ENCODE results near the gene PAX3.

Gene PAX3

DNA sequence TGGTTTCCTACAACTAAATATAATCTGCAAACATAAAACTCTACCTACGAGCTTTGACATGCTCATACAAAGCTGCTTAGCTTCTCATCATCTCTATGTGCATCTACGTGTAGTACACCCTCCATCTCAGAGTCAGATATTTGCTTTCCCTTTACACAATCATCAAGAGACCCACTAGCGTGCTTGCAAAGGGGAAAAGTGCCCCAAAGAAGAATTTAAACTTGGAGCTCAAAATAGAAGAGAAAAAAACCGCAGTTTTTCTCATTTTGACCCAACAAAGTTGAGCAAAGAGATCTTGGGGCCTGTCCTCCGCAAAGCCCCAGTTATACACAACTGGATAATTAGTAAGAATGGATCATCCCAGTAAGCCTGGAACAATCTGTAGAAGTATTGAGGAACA is 104.1 kb downstream of the PAX3 start:
- in situ Hi-C loops (cut with HindIII; ENCODE audit: low sequenced_read_pairs): no loop called here

DNA sequence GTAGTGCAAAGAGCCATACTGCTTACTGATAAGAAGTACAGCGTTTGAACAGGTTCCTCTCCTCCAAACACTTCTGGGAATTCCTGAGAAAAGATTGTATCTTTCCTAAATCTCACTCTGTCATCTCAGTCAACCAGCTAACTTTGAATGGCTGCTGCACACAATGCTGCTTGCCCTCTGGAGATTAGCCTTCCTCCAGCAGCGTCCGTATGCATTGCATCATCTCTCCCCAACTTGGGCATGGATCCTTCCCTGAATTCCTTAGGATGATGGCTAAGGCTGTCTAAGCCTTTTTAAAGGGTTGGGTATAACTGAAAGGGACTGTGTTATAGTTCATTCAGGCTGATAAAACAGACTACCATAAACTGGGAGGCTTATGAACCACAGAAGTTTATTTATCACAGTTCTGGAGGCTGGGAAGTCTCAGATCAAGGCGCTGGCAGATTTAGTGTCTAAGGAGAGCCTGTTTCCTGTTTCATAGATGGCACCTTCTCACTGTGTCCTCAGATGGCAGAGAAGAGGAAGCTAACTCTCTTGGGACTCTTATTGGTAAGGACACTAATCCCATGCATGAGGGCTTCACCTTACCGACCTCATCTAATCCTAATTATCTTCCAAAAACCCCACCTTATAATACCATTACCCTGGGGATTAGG is 105.3 kb downstream of the PAX3 start:
- DNase-seq (ENCODE audit: low read depth, low spot score): no peak
- H3K4me3 ChIP-seq (ENCODE audit: low read depth, low read length): no peak overlapping the region
- in situ Hi-C loops (cut with HindIII; ENCODE audit: low sequenced_read_pairs): no loop called here
- TF ChIP-seq, protein P1, sequence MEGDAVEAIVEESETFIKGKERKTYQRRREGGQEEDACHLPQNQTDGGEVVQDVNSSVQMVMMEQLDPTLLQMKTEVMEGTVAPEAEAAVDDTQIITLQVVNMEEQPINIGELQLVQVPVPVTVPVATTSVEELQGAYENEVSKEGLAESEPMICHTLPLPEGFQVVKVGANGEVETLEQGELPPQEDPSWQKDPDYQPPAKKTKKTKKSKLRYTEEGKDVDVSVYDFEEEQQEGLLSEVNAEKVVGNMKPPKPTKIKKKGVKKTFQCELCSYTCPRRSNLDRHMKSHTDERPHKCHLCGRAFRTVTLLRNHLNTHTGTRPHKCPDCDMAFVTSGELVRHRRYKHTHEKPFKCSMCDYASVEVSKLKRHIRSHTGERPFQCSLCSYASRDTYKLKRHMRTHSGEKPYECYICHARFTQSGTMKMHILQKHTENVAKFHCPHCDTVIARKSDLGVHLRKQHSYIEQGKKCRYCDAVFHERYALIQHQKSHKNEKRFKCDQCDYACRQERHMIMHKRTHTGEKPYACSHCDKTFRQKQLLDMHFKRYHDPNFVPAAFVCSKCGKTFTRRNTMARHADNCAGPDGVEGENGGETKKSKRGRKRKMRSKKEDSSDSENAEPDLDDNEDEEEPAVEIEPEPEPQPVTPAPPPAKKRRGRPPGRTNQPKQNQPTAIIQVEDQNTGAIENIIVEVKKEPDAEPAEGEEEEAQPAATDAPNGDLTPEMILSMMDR (IDR thresholded peaks at IDR 0.05; ENCODE audit: low read depth, low read length): no peak

More for the DNA sequence above, 104.1 kb downstream of the PAX3 start:
- DNase-seq (ENCODE audit: low read depth, low spot score): no peak
- no peak overlapping the region for H3K4me3 ChIP-seq (ENCODE audit: low read depth, low read length)
- TF ChIP-seq, protein P1 (IDR thresholded peaks at IDR 0.05; ENCODE audit: low read depth, low read length): no peak

DNA sequence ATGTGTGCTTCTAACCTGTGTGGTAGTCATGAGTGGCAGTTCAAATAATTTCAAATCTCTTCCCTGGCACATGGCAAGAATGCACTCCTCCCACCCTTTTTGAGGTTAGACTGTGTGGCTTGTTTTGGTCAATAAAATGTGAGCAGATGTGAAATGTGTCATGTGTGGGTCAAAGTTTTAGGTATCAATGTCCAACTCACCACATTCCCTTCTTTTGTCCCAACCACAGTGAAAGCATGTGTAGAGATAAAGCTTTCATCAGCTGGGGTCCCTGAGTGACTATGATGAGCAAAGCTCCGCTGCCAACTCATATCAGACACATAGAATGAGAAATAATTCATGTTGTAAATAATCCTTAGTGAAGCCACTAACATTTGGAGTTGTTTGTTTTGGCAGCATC is 118.2 kb downstream of the PAX3 start:
- TF ChIP-seq, protein P1 (IDR thresholded peaks at IDR 0.05; ENCODE audit: low read depth, low read length): no peak
- in situ Hi-C loops (cut with HindIII; ENCODE audit: low sequenced_read_pairs): no loop called here
- peak; percentile 28 for DNase-seq (ENCODE audit: low read depth, low spot score)

DNA sequence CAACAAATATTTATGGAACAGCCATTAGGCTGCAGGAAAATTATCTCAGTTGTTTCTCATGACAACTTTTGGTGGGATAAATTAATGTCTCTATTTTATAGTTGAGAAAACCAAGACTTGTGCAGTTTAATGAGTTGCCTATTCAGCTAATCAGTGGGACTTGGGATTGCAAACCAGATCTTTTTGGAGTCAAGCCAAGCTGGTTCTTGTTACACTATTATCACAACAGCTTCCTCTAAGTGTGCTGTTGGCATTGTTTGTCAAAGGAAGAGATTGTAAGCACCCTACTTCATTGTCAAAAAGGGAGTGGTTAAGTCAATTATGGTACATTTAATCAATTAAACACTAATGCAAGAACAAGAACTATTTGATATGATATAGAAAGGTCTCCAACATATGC is 119.2 kb downstream of the PAX3 start:
- no peak for DNase-seq (ENCODE audit: low read depth, low spot score)
- TF ChIP-seq, protein P1 (IDR thresholded peaks at IDR 0.05; ENCODE audit: low read depth, low read length): no peak
- in situ Hi-C loops (cut with HindIII; ENCODE audit: low sequenced_read_pairs): no loop called here
- H3K4me3 ChIP-seq (ENCODE audit: low read depth, low read length): no peak overlapping the region

More for the DNA sequence above, 118.2 kb downstream of the PAX3 start:
- H3K4me3 ChIP-seq (ENCODE audit: low read depth, low read length): no peak overlapping the region

DNA sequence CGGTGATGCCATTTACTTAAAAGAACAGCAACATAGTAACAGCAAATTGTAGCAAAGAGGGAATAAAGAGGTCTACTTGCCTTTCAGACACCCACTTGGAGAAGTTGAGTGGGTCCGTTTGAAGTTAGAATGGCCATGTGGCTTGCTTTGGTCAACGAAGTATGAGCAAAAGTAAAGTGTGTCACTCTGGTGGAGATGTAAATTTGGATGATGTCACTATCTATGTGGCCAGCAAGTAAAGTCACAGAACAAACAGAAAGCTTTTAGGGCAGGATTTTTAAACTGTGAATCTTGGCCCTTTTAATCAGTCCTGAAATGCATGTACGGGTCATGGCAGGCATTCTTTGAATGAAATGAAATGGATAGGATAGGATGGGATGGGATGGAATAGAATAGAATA is 120.3 kb downstream of the PAX3 start:
- TF ChIP-seq, protein P1 (IDR thresholded peaks at IDR 0.05; ENCODE audit: low read depth, low read length): no peak
- DNase-seq (ENCODE audit: low read depth, low spot score): no peak
- in situ Hi-C loops (cut with HindIII; ENCODE audit: low sequenced_read_pairs): no loop called here
- no peak overlapping the region for H3K4me3 ChIP-seq (ENCODE audit: low read depth, low read length)

DNA sequence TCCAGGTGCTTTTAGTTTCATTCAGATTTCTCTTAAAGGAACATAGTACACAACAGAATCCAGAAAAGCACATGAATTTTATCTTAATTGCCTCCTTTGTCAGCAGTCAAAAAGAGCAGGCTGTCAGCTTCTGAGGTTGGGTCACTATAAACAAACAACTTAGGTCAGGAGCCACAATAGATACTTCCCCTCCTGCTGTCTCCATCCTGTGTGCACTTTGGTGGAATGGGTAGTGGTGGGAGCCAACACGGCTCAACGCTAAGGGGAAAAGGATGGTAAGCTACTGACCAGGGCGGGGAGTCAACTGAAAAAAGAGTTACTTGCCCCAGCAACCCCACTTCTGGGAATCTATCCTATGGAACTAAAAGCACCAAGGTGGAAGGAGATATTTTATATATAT is 121.9 kb downstream of the PAX3 start:
- TF ChIP-seq, protein P1 (IDR thresholded peaks at IDR 0.05; ENCODE audit: low read depth, low read length): no peak
- in situ Hi-C loops (cut with HindIII; ENCODE audit: low sequenced_read_pairs): no loop called here
- H3K4me3 ChIP-seq (ENCODE audit: low read depth, low read length): no peak overlapping the region
- DNase-seq (ENCODE audit: low read depth, low spot score): no peak

Measured in astrocyte of the spinal cord (primary cell).